T-helper 2 cell treated with Interferon-gamma antibody and Interleukin-4, amounts not matched to agents 5 μg/mL and 100 μg/mL, for 36 hours (primary cell): ENCODE results near the gene KRTAP5-4.
"Not testable (repeated sequence)": the region's sequence is repeated elsewhere in the genome, so short reads cannot be mapped to it uniquely, and the experiment has no call there.

ENCODE experiments used
- DNase-seq: peaks from one replicate; pipeline ENCODE4 v3.0.0; 2021; ENCODE audit warnings: low spot score
- H3K27ac Mint-ChIP-seq: one replicate; pipeline ENCODE4 v1.8.0; 2021; ENCODE audit warnings: mild to moderate bottlenecking, mixed read lengths
- H3K27me3 Mint-ChIP-seq: one replicate; pipeline ENCODE4 v1.8.0; 2021; ENCODE audit warnings: low read depth, mixed read lengths
- H3K36me3 Mint-ChIP-seq: one replicate; pipeline ENCODE4 v1.8.0; 2021; ENCODE audit warnings: low read depth, mixed read lengths
- H3K4me1 Mint-ChIP-seq: one replicate; pipeline ENCODE4 v1.8.0; 2021; ENCODE audit warnings: low read depth, mixed read lengths
- H3K4me3 Mint-ChIP-seq: one replicate; pipeline ENCODE4 v1.8.0; 2022; ENCODE audit warnings: mild to moderate bottlenecking, moderate library complexity, mixed read lengths
- H3K9me3 Mint-ChIP-seq: one replicate; pipeline ENCODE4 v1.8.0; 2021; ENCODE audit warnings: mixed read lengths

KRTAP5-4 gene

GRCh38 chr11:1647901-1648652, 26.1 kb upstream of the KRTAP5-4 start:
- no peaks in the 10 kb centered on the region for H3K4me1 Mint-ChIP-seq
- H3K36me3 Mint-ChIP-seq = no peaks in the 10 kb centered on the region
- no peaks in the 10 kb centered on the region for H3K9me3 Mint-ChIP-seq
- no peak overlapping the region for H3K27ac Mint-ChIP-seq
- H3K27me3 Mint-ChIP-seq = peaks cover 2% of the 10 kb centered on the region
- DNase-seq = no peak
- H3K4me3 Mint-ChIP-seq = no peak overlapping the region

DNA sequence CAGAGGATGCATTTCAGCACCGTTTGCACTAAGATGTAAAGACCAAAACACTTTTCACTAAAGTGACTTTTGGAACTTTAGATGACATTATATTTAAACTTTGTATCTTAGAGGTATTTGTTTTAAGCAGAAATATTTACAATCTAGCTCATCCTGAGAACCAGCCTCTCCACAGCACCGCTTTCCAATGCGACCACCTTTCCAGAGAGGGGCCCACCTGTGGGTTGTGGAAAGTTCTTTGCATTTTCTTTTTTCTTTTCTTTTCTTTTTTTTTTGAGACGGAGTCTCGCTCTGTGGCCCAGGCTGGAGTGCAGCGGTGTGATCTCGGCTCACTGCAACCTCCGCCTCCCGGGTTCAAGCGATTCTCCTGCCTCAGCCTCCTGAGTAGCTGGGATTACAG, 24.6 kb upstream of the KRTAP5-4 start:
- not testable (repeated sequence) for H3K4me3 Mint-ChIP-seq, DNase-seq, H3K36me3 Mint-ChIP-seq, H3K4me1 Mint-ChIP-seq, H3K9me3 Mint-ChIP-seq, H3K27me3 Mint-ChIP-seq, H3K27ac Mint-ChIP-seq

DNA sequence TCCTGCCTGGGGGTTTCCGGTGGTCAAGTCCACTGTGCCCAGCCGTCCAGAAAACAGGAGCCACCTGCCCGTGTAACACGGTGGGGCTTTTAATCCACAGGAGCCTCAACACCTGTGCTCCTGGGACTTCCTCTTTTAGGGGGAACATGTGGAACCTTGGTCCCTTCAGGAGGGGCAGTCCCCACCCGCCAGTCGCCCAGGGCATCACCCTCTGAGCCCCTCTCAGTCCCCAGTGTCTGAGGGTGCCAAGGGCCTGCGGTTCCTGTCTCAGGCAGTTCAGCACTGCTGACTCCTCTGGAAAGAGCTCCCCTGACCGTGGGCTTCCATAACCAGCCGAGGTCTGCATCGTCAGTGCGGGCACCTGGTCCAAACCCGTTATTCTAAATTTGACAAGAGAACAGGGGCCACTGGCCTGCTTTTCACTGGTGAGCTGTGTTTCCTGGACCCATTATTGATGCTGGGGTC, 23.5 kb upstream of the KRTAP5-4 start:
- no peaks in the 10 kb centered on the region for H3K4me1 Mint-ChIP-seq
- DNase-seq = no peak
- no peaks in the 10 kb centered on the region for H3K9me3 Mint-ChIP-seq
- no peaks in the 10 kb centered on the region for H3K27me3 Mint-ChIP-seq
- no peak overlapping the region for H3K27ac Mint-ChIP-seq
- H3K4me3 Mint-ChIP-seq = no peak overlapping the region
- no peaks in the 10 kb centered on the region for H3K36me3 Mint-ChIP-seq

GRCh38 chr11:1644601-1645356, 22.8 kb upstream of the KRTAP5-4 start:
- Mint-ChIP-seq H3K36me3 (no peaks in the 10 kb centered on the region), H3K9me3 (no peaks in the 10 kb centered on the region), H3K4me1 (no peaks in the 10 kb centered on the region), H3K4me3 (no peak overlapping the region), H3K27me3 (peaks cover 3% of the 10 kb centered on the region), H3K27ac (no peak overlapping the region)
- no peak for DNase-seq

- DNase-seq = no peak
- H3K36me3 Mint-ChIP-seq = no peaks in the 10 kb centered on the region
- no peak overlapping the region for H3K27ac Mint-ChIP-seq
- no peaks in the 10 kb centered on the region for H3K4me1 Mint-ChIP-seq
- no peak overlapping the region for H3K4me3 Mint-ChIP-seq
- peaks cover 3% of the 10 kb centered on the region for H3K27me3 Mint-ChIP-seq
- H3K9me3 Mint-ChIP-seq = no peaks in the 10 kb centered on the region
Measured at GRCh38 chr11:1643146-1643690, 21.3 kb upstream of the KRTAP5-4 start.

- H3K27me3 Mint-ChIP-seq = peaks cover 3% of the 10 kb centered on the region
- no peaks in the 10 kb centered on the region for H3K4me1 Mint-ChIP-seq
- DNase-seq = no peak
- H3K36me3 Mint-ChIP-seq = no peaks in the 10 kb centered on the region
- H3K27ac Mint-ChIP-seq = no peak overlapping the region
- H3K4me3 Mint-ChIP-seq = no peak overlapping the region
- no peaks in the 10 kb centered on the region for H3K9me3 Mint-ChIP-seq
Measured at GRCh38 chr11:1642288-1643145, 20.6 kb upstream of the KRTAP5-4 start.

GRCh38 chr11:1641096-1641495, 19.2 kb upstream of the KRTAP5-4 start:
- no peaks in the 10 kb centered on the region for H3K36me3 Mint-ChIP-seq
- H3K4me1 Mint-ChIP-seq = no peaks in the 10 kb centered on the region
- H3K27me3 Mint-ChIP-seq = peaks cover 3% of the 10 kb centered on the region
- no peak overlapping the region for H3K4me3 Mint-ChIP-seq
- DNase-seq = no peak
- no peaks in the 10 kb centered on the region for H3K9me3 Mint-ChIP-seq
- no peak overlapping the region for H3K27ac Mint-ChIP-seq

DNA sequence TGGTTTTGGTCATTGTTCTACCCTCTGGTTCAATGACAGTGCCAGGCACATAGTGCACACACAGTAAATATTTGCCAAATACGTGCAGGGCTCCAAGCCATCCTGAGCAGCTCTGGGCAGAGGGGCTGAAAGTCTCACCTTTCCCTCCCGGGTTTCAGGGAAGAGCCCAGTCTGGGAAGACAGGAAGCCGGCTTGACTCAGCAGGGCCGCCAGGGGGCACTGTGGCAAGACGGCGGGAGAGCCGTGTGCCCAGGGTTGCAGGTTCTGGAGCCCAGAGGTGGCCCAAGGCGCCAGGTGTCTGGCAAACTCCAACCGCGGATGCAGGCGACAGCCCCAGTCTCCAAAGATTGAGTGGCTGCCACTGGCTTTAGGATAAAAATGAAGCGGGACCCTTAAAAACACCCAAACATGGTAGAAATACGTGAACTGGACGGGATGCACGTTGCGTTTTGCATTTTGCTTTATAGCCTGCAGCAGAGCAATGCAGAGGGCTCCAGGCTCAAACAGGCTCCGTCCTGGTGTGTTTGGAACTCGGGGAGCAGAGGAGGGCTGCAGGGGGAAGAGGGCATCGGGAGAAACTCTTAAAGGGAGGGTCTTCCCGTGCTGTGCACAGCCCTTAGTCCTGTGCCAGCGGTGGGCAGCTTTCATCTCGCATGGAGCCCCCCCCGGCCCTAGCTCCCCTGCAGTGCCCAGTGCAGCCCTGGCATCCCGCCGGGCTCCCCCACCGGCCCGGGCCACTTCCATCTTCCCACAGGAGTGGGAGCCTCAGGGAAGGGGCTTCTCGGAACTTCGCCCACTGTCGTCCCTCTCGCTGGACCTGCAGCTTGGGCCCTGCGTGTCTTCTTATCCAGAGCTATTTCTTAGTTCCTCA, 18.4 kb upstream of the KRTAP5-4 start:
- Mint-ChIP-seq H3K27ac (no peak overlapping the region), H3K9me3 (no peaks in the 10 kb centered on the region), H3K4me1 (no peaks in the 10 kb centered on the region), H3K4me3 (no peak overlapping the region), H3K27me3 (peaks cover 3% of the 10 kb centered on the region), H3K36me3 (no peaks in the 10 kb centered on the region)
- no peak for DNase-seq

DNA sequence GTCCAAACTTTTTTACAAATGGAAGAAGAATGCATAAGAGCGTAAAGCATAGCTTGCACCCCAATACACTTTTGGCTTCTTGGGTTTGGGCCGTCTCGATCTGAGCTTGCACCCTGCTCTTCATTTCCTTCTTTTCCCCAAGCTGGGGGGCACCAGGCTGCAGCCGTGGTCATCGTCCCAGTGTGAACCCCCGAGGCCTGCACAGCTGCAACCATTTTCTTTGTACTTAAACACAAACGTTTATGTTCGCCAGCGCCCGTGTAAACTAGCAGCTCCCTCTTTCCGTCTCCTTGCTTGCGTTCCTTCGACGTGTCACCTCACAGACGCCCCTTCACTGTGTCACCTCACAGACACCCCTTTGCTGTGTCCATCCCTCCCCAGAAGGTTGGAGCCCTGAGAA, 17.7 kb upstream of the KRTAP5-4 start:
- H3K9me3 Mint-ChIP-seq = no peaks in the 10 kb centered on the region
- H3K4me1 Mint-ChIP-seq = no peaks in the 10 kb centered on the region
- no peak for DNase-seq
- no peak overlapping the region for H3K4me3 Mint-ChIP-seq
- H3K27me3 Mint-ChIP-seq = peaks cover 6% of the 10 kb centered on the region
- no peak overlapping the region for H3K27ac Mint-ChIP-seq
- no peaks in the 10 kb centered on the region for H3K36me3 Mint-ChIP-seq

DNA sequence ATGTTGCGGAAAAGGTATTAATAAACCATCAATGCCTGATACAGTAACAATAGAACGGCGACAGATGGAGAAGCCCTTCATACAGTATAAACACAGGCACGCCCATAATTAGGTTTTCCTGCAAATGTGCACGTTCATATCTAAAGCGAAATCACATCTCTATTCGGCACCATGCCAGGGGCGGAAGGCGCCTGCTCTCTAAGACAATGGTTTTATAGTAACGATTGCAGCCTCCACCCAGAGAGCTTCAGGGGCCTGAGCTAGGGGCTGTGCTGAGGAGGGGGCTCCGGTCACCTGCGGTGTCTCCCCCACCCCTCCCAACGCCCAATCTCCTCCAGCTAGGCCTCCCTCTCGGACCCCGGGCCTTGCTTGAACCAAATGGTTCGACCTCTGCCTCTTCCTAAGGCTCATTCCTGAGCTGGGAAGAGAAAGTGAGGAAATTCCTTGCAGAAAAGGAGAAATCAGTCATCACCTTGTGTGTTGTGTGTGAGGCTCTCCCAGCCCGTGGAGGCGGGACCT, 17.2 kb upstream of the KRTAP5-4 start:
- no peaks in the 10 kb centered on the region for H3K4me1 Mint-ChIP-seq
- H3K27ac Mint-ChIP-seq = no peak overlapping the region
- H3K9me3 Mint-ChIP-seq = no peaks in the 10 kb centered on the region
- H3K4me3 Mint-ChIP-seq = no peak overlapping the region
- no peak for DNase-seq
- peaks cover 6% of the 10 kb centered on the region for H3K27me3 Mint-ChIP-seq
- H3K36me3 Mint-ChIP-seq = no peaks in the 10 kb centered on the region

DNA sequence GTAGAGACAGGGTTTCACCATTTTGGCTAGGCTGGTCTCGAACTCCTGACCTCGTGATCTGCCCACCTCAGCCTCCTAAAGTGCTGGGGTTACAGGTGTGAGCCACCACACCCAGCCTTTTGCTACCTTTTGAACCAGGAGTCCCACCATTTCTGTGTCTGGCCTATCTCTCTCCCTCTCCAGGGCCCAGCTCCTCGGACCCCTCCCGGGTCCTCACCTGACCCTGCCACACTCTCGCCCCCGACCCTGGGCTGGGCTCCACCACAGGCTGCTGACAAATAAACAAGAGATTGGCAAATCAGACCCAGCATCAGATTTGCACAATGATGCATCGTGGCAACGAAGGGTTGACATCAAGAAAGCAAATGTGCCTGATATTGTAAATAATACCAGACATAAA, 16.4 kb upstream of the KRTAP5-4 start:
- no peak for DNase-seq
- no peak overlapping the region for H3K4me3 Mint-ChIP-seq
- H3K27me3 Mint-ChIP-seq = peaks cover 6% of the 10 kb centered on the region
- no peaks in the 10 kb centered on the region for H3K4me1 Mint-ChIP-seq
- no peaks in the 10 kb centered on the region for H3K36me3 Mint-ChIP-seq
- no peaks in the 10 kb centered on the region for H3K9me3 Mint-ChIP-seq
- no peak overlapping the region for H3K27ac Mint-ChIP-seq

DNA sequence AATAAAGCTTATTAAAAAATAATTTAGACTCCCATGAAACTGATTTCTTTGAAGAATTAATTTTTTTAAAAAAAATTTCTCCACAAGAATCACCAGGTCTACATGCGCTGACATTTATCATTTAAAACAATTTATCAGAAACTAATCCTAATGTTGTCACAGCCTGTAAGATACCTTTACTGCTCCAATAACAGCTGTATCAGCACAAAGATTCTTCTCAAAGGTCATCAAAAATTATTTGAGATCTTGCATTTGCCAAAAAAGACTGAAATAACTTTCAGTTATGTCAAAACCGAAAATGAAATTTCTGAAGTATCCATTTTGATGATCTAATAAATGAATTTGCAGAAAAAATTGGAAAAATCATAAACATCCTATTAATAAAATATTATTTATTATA, 15.7 kb upstream of the KRTAP5-4 start:
- Mint-ChIP-seq H3K27ac (no peak overlapping the region), H3K4me3 (no peak overlapping the region), H3K9me3 (no peaks in the 10 kb centered on the region), H3K27me3 (peaks cover 6% of the 10 kb centered on the region), H3K36me3 (no peaks in the 10 kb centered on the region), H3K4me1 (no peaks in the 10 kb centered on the region)
- DNase-seq = no peak
